ENCODE results near the gene USP36. TPM values are rescaled to one million over a fixed set of nuclear protein-coding genes. Genes with fewer than 3 reads are reported as not detected.

Gene USP36
- total RNA-seq, 1 donor from 2014 or later = 71.2 TPM

GRCh38 chr17:78842881-78843565, 2.4 kb upstream of the USP36 start:
- no peak overlapping the region for H3K4me3 ChIP-seq
- DNase-seq (ENCODE audit: extremely low spot score in 2 of 2) = no peak
- TF ChIP-seq POLR2AphosphoS5 (IDR thresholded peaks at IDR 0.05; ENCODE audit: insufficient read depth in 1 of 2, low read depth in 1 of 2) (no peak), POLR2A (IDR thresholded peaks at IDR 0.05) (no peak), CTCF (IDR thresholded peaks at IDR 0.05) (no peak)
- H3K4me1 ChIP-seq = peaks cover 23% of the 10 kb centered on the region
- peaks cover 0 to 1% of the 10 kb centered on the region in 2 donors for H3K36me3 ChIP-seq
- H3K9me3 ChIP-seq = no peaks in the 10 kb centered on the region
- no peaks in the 10 kb centered on the region for H3K27me3 ChIP-seq
- intact Hi-C loops (cut with DNase I) = no loop called here
- no peak overlapping the region for H3K27ac ChIP-seq

- H3K27me3 ChIP-seq = no peaks in the 10 kb centered on the region
- peaks cover 0 to 25% of the 10 kb centered on the region in 2 donors for H3K36me3 ChIP-seq
- H3K4me1 ChIP-seq = peaks cover 29% of the 10 kb centered on the region
- H3K4me3 ChIP-seq = peak overlapping the region; percentile 81 to 84
- no peaks in the 10 kb centered on the region for H3K9me3 ChIP-seq
- intact Hi-C loops (cut with DNase I) = no loop called here
- peak overlapping the region; percentile 94 for H3K27ac ChIP-seq
- DNase-seq (ENCODE audit: extremely low spot score in 2 of 2) = no peak
- TF ChIP-seq POLR2AphosphoS5 (IDR thresholded peaks at IDR 0.05; ENCODE audit: insufficient read depth in 1 of 2, low read depth in 1 of 2) (no peak), CTCF (IDR thresholded peaks at IDR 0.05) (no peak), POLR2A (IDR thresholded peaks at IDR 0.05) (peak in 1 of 2 donors; percentile 77)
These were observed 159 bp downstream of the USP36 start for GRCh38 chr17:78840530-78840779.

- intact Hi-C loops (cut with DNase I) = no loop called here
- Histone ChIP-seq H3K9me3 (no peaks in the 10 kb centered on the region), H3K27me3 (no peaks in the 10 kb centered on the region), H3K27ac (peak overlapping the region; percentile 94), H3K4me3 (peak overlapping the region; percentile 81 to 84), H3K36me3 (peaks cover 0 to 30% of the 10 kb centered on the region in 2 donors), H3K4me1 (peaks cover 29% of the 10 kb centered on the region)
- no peak for TF ChIP-seq POLR2AphosphoS5 (IDR thresholded peaks at IDR 0.05; ENCODE audit: insufficient read depth in 1 of 2, low read depth in 1 of 2)
- no peak for TF ChIP-seq POLR2A (IDR thresholded peaks at IDR 0.05)
- no peak for TF ChIP-seq CTCF (IDR thresholded peaks at IDR 0.05)
- no peak for DNase-seq (ENCODE audit: extremely low spot score in 2 of 2)
These were observed 668 bp downstream of the USP36 start for GRCh38 chr17:78839762-78840529.

- Histone ChIP-seq H3K9me3 (no peaks in the 10 kb centered on the region), H3K4me1 (peaks cover 29% of the 10 kb centered on the region), H3K4me3 (peak overlapping the region; percentile 81 to 84), H3K36me3 (peaks cover 0 to 36% of the 10 kb centered on the region in 2 donors), H3K27ac (peak overlapping the region; percentile 94), H3K27me3 (no peaks in the 10 kb centered on the region)
- no peak for DNase-seq (ENCODE audit: extremely low spot score in 2 of 2)
- intact Hi-C loops (cut with DNase I) = no loop called here
- no peak for TF ChIP-seq POLR2A (IDR thresholded peaks at IDR 0.05)
- no peak for TF ChIP-seq CTCF (IDR thresholded peaks at IDR 0.05)
These were observed 1.3 kb downstream of the USP36 start for GRCh38 chr17:78839235-78839761.

GRCh38 chr17:78838574-78839005, 2.0 kb downstream of the USP36 start:
- TF ChIP-seq CTCF (IDR thresholded peaks at IDR 0.05) (no peak), POLR2AphosphoS5 (IDR thresholded peaks at IDR 0.05; ENCODE audit: insufficient read depth in 1 of 2, low read depth in 1 of 2) (no peak), POLR2A (IDR thresholded peaks at IDR 0.05) (no peak)
- Histone ChIP-seq H3K4me3 (peak overlapping the region in 1 of 2 donors; percentile 81), H3K27me3 (no peaks in the 10 kb centered on the region), H3K4me1 (peaks cover 29% of the 10 kb centered on the region), H3K27ac (no peak overlapping the region), H3K9me3 (no peaks in the 10 kb centered on the region), H3K36me3 (peaks cover 0 to 43% of the 10 kb centered on the region in 2 donors)
- no peak for DNase-seq (ENCODE audit: extremely low spot score in 2 of 2)
- intact Hi-C loops (cut with DNase I) = no loop called here

Measured in vagina (tissue), 2 donors.